NCI-H1930 (cell line): ENCODE measurements around the gene AIRE.
A peak's percentile ranks its signal among the peaks of the same experiment; 100 is the strongest.
"Not testable (repeated sequence)": the region's sequence is repeated elsewhere in the genome, so short reads cannot be mapped to it uniquely, and the experiment has no call there.

Experiments used
- DNase-seq, 2 experiments: peaks; one replicate each; lab custom pipeline; 2025; lab: John Stamatoyannopoulos, UW

The AIRE gene

DNA sequence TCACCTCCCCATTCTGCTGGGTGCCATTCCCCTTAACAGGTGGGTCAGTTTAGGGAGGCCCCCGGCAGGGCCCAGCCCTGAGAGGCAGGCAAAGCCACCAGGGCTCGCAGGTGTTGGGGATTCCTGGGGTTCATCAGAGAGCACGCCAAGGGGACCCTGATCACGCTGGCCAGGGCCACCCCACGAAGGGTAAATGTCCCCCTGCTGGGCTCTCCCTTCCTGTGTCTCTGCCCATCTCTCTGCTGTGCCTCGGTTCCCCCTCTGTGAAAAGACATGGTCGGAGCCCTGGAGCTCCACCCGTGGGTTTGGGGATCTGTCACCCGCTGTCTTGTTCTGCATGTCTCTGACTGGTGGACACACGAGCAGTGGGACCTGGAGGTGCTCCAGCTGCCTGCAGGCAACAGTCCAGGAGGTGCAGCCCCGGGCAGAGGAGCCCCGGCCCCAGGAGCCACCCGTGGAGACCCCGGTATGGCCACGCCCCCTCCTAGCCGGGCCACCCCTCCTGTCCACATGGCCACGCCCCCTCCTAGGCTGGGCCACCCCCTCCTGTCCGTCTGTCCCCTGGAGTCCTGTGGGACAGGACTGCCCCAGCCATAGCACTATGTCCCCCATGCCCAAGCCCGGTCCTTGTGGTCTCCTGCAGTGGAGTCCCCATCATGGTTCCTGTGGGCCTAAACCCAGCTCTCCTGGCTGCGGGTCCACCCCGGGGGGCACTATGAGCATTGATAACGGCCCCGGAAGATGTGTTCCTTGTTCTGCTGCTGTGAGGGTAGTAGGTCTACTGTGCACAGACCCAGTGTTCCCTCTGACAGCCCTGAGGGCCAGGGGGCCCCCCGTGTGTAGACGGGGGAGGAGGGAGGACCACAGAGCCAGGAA is 6.5 kb downstream of the AIRE start:
- DNase-seq = no peak

DNA sequence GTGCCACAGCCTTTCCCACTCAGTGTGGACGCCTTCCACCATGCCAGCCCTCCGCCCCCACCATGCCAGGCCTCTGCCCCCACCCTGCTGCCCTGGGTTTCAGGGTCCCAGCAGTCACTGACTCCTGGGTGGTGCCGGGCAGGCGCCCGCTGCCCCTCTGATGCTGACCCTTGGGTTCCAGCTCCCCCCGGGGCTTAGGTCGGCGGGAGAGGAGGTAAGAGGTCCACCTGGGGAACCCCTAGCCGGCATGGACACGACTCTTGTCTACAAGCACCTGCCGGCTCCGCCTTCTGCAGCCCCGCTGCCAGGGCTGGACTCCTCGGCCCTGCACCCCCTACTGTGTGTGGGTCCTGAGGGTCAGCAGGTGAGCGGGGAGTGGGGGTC is 7.1 kb downstream of the AIRE start:
- no peak for DNase-seq

DNA sequence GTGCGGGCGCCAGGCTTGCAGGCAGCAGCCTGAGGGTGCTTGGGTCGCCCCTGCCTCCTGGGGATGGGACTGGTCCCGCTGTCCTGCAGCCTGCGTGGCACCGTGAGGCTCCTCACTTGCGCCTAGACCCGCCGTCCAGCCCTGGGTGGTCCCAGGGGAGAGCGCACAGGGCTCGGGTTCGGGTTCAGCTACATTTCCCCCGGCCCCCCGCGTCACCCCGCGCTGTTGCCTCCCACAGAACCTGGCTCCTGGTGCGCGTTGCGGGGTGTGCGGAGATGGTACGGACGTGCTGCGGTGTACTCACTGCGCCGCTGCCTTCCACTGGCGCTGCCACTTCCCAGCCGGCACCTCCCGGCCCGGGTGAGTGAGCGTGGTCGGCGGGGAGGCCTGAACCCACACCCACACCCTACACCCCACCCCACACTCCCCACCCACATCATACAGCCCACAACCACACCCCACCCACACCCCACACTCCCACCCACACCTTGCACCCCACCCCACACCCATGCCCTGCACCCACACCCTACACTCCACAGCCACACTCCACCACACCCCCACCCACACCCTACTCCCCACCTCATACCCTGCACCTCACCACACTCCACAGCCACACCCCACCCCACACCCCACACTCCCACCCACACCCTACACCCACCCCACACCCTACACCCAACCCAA is 8.0 kb downstream of the AIRE start:
- DNase-seq = no peak

DNA sequence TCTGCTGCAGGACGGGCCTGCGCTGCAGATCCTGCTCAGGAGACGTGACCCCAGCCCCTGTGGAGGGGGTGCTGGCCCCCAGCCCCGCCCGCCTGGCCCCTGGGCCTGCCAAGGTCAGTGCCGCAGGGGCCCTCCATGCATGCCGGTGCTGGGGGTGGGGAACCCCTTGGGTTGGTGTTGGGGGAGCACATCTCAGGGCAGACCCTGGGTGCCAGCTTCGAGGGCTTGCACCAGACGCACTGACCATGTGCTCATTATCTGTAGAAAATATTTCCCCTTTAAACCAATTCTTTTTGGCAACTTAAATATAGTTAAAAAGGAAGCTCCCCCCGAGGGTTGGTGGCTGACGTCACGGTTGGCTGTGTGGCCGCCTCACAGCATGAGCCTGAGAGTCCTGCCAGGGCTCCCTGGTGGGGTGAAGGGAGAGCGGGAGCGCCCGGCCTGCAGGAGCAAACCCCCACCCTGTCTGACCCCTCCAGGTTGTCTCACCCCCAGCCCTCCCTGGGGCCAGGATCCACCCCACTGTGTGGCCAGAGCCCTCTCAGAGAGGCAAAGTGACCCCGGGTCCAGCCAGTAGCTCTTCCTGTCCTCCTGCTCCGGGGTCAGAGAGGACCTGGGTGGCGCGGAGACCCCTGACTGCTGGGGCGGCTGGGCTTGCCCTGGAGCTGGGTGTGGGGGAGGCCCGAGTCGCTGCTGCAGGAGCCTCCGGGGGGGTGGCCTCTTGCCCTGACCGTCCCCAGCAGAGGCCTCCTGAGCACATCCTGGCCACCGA is 8.9 kb downstream of the AIRE start:
- no peak for DNase-seq

DNA sequence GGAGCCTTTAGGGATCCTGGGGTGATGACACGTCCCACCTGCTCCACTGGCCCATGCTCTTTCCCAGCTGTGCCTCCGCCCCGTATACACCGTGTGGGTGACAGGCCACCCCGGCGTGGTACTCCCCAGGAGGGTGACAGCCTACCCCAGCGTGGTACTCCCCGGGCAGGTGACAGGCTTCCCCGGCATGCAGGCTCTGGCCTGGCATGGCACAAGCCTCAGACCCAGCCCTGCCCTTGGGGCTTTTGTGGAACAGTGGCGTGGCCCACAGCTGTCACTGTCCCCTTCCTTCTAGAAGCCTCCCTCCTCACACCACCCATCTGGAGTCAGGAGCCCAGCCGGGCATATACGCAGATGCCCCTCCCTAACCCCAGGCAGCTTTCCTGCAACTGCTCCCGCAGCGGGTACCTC is 9.5 kb downstream of the AIRE start:
- DNase-seq = no peak

DNA sequence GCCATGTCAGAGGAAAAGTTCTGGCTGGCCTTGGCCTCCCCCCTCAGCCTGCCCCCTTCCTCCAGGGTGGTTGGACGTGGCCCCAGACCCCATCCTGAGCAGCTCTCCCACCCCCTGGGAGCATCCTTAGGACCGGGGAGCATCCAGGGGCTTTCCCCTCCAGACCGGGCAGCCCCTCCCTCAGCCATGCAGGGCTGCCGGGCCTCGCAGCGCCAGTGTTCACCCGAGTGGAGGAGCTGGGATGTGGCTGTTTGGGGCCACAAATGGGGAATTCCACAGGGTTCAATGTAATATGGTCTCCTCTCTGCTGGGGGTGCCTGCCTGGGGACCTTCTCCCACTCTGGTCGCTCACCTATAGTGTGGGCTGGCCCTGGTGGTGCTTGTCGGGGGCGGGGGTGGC is 10.0 kb downstream of the AIRE start:
- no peak for DNase-seq

DNA sequence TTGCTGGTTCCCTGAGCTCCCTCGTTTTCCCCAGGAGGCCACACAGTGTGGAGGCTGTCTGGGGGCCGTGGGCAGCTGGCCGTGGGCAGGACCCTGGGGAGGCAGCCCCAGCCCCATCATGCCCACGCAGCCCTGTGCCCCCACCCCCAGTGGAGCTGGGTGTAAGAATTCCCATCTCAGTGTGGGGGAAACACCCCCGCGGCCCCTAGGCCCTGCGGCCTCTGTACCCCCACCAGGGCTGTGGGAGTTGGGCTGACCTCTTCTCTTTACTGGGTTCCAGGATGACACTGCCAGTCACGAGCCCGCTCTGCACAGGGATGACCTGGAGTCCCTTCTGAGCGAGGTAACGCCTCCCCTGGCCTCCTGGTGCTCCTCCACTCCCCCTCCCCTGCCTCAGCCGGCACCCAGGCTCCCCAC is 10.4 kb downstream of the AIRE start:
- no peak for DNase-seq

DNA sequence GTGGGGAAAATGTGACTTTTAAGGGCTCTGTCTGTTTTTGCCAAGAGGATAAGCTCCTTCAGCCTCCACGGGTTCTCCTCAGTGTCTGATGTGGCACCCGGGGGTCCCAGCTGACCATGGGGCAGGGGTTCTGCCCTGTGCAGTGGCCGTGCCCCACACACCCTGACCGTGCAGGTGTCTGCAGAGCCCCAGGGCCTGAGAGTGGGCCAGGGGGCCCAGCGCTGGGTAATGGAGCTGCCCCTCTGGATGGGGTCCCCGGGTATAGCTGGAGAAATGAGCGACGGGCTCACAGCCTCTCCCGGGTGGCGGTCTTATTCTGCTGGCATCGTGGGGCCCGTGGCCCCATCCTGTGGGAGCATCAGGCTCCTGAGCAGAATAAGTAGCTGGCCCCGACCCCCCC is 11.2 kb downstream of the AIRE start:
- no peak for DNase-seq

DNA sequence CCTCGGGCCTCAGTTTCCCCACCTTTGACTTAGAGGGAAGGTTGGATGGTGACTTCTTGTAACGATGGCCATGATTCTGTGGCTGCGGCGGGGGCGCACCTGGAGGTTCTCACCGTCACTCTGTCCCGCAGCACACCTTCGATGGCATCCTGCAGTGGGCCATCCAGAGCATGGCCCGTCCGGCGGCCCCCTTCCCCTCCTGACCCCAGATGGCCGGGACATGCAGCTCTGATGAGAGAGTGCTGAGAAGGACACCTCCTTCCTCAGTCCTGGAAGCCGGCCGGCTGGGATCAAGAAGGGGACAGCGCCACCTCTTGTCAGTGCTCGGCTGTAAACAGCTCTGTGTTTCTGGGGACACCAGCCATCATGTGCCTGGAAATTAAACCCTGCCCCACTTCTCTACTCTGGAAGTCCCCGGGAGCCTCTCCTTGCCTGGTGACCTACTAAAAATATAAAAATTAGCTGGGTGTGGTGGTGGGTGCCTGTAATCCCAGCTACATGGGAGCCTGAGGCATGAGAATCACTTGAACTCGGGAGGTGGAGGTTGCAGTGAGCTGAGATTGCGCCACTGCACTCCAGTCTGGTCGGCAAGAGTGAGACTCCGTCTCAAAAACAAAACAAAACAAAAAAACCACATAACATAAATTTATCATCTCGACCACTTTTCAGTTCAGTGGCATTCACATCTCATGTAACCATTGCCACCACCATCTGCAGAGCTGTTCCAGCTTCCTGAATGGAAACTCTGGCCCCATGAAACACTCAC is 12.0 kb downstream of the AIRE start:
- peak; percentile 55 to 70 for DNase-seq

DNA sequence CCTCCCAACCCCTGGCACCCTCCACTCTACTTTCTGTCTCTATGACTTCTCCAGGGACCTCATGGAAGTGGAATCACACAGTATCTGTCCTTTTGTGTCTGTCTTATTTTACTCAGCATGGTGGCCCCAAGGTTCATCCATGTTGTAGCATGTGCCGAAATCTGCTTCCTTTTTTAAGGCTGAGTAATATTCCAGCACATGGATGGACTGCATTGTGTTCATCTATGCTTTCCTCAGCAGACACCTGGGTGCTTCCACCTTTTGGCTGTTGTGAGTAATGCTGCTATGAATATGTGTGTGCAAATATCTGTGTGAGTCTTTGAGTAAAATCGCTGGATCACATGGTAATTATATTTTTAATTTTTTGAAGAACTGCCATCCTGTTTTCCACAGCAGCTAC is 12.6 kb downstream of the AIRE start:
- no peak for DNase-seq

DNA sequence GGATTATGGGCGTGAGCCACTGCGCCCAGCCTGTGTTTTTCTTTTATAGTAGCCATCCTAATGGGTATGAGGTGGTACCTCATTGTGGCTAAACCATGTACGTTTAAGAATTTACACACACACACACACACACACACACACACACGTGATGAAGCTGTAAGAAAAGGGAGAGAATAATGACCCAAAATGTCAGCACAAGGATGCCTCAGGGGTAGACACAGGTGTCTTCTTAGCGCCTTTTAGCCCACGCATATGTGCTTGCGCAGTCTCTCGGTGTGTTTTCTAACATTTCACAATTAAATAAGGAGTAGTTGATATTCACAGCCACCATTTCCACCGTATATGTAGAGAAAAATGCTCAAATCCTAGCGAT is 13.4 kb downstream of the AIRE start:
- DNase-seq = no peak

DNA sequence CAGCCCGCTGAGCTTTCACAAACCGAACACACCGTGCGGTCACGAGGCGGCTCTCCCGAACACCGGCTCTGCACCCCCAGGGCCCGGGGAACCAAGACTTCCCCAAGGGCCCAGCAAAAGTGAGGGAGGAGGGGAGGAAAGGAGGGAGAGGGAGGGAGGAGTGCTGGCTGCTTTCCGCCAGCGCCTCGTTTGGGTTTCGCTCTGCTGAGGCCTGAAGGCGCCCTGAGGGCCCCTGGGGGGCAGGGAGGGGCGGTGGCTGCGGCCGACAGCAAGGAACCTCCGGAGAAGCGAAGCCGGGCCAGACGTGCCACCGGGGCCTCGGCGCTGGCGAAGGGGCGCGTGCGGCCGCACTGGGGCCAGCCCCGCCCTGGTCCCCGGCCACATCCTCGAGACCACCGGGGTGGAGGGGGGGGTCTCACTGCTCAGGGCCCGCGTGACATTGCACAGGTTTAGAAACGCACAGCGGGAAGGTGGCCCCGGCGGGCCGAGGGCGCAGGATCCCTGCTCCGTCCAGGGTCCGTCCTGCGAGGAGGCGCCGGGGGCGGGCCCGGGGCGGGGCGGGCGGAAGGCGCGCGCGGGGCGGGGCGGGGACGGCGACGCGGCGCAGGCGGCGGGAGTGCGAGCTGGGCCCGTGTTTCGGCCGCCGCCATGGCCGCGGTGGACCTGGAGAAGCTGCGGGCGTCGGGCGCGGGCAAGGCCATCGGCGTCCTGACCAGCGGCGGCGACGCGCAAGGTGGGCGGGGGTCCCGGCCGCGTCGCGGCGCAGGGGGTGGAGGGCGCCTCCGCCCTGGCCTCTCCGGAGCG is 14.0 kb downstream of the AIRE start, which contains the start of gene PFKL:
PFKL (plus strand) TSS at position 596 of the 804 bp plus-strand sequence; CDS start at position 649, 53 bp downstream.
- DNase-seq = peak in 1 of 2 experiments; percentile 24

DNA sequence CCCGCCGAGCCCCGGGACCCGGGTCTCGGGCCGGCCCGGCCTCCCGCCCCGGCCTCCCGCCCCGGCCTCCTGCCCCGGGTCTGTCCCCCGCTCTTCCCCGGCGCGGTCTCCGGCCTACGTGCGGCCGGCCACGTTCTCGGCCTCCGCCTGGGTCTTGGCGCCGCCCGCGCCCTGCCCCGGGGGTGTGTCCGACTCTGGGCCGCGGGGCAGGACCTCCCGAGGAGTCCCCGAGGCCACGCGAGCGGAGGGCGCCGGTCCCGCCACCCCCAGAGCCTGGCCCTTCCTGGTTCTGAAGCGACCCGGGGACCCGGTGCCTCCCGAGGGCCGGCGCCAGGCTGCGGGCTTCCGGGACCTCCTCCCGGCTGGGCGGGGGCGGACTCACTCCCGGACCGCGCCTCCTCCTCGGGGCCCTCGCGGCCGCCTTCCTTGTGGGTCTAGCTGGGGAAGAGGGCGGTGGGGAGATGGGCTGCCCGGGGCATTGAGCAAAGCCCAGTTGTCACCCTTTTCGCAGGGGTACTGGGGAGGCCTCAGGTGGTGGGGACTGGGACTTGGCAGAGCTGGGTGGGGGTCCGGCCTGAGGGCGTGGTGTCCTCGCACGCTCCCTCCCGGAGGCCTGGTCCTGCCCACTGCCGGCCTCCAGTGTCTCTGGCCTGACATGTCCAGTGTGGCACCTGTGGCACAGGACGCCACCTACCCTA is 14.7 kb downstream of the AIRE start:
- DNase-seq = no peak

DNA sequence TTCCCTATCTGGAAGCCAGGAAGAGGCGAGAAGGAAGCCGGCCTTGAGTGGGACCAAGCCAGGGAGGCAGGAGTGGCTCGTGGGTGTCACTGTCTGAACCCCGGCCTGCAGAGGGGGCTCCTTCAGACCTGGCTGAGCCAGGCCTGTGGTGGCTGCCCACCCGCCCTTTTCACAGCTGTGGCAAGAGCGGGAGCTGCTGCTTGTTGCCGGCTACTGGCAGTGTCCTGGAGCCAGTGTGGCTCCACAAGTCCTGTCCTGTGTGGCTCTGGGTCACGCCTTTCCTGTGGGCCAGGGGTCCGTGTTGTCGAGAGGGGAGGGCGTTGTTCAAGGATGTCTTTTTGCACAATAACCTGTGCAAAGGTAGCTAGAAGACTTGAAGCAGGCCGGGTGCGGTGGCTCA is 15.5 kb downstream of the AIRE start:
- no peak for DNase-seq

DNA sequence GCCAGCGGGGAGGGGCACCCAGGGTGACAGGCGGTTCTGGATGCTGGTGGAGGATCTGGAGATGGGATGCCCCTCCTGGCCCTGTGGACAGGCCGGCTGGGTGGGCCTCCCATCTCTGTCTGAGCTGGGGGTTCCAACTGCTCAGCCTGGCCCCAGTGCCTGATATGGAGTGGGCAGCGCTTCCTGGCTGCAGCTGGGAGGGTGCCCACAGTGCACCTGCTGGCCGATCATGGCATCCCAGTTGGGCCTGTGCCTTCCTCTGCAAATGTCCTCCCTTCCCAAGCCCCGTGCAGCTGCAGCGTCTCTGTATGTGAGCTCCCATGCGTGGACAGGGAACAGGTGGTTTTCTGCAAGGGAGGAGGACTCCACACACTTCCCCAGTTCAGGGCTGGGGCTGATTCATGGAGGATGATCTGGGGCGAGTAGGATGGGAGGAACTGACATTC is 16.3 kb downstream of the AIRE start:
- DNase-seq = no peak

DNA sequence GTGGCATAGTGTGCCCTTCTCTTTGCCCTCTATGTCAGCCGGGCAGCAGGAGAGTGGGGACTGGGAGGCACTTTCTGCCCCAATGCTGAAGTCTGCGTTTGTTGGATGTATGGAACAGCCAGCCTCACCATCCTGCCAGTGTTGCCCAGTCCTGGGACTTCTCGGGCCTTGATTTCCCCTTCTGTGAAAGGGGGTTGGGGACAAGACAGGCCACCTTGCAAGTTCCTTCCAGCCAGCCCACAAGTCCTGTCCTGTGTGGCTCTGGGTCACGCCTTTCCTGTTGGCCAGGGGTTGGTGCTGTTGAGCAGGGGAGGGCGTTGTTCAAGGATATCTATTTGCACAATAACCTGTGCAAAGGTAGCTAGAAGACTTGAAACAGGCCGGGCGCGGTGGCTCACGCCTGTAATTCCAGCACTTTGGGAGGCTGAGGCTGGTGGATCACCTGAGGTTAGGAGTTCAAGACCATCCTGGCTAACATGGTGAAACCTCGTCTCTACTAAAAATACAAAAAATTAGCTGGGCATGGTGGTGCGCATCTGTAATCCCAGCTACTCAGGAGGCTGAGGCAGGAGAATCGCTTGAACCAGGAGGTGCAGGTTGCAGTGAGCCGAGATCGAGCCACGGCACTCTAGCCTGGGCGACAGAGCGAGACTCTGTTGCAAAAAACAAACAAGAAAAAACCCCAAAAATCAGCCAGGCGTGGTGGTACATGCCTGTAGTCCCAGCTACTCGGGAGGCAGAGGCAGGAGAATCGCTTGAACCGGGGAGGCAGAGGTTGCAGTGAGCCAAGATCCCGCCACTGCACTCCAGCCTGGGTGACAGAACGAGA is 17.1 kb downstream of the AIRE start:
- not testable (repeated sequence) for DNase-seq

DNA sequence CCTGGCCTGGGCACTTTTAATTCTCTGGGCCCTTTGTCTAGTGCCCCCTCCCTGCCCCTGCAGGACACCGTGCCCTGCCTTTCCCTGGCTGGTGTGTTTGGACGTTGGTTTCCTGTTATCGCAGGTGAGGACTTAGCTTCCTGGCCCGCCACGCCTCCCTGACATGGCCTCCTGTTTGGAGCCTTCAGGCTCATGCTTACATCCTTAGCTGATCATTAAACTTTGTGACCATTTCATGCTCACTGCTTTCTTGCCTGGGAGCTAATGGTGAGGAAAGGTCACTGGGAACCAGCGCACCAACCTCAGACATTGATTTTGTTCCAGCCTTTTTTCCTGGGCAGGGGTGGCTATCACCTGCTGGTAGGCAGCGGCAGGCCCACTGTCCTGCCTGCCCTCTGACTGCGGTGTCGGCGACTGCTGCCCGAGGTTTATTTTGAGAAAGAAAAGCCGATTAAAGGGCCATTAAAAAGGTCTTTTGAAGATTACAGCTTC is 17.9 kb downstream of the AIRE start:
- no peak for DNase-seq

DNA sequence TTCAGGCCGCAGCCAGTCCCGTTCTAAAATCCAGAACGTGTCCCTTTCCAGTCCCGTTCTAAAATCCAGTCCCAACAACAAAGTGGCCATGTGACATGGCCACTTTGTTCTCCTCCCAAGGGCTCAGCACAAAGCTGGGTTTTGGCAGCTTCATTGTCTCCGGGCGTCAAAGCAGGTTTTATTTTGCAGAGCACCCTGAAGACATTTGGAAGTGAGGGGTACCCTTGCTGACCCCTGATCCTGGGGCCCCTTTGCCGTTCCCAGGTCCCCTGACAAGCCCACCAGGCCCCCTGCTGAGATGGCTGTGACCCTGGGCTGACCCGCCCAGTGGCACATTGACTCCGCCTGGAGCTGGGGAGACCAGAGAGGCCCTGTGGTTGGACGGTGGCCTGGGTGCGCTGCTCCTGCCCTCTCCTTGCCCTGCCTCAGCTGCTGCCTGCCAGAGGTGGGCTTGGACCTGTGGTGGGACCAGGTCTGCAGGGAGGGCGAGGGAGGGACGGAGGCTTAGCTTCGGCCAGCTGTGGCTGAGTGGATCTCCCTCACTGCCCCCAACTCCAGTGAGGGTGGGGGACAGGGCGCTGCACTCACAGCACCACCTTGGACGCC is 18.4 kb downstream of the AIRE start:
- DNase-seq = no peak

DNA sequence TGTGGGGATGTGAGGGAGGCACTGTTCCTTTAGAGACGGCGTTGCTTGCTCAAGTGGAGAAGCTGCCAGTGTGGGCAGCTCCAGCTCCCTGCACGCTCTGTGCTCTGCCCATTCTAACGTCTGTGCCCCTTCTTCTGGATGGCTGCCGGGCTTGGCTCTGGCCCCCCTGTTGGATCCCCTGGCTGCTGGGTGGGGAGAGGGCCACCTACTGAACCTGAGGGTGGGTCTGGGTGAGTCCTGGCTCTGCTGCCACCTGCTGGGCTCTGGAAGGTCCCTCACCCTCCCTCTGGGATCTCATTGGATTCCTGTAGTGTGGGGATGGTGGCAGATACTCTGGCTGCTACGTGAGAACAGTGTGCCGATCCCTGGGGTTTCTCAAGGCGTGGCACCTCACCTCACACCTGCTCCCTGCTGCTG is 19.2 kb downstream of the AIRE start:
- peak; percentile 18 to 44 for DNase-seq
